Gastroesophageal sphincter (tissue), 3 donors: ENCODE measurements around the gene TP63.

Source experiments
- CTCF ChIP-seq, 4 experiments: fragments of 200-600 bp in 2 of 4; fragments of 450-650 bp in 2 of 4; sonication (generic) in 1 of 4; IDR thresholded peaks; one replicate each; pipeline ENCODE4 v1.5.1; 2017 to 2019; ENCODE audit warnings: antibody characterized with exemption in 4 of 4, mild to moderate bottlenecking in 2 of 4, moderate library complexity in 2 of 4
- EP300 ChIP-seq: sonication (generic); formaldehyde crosslinking; IDR thresholded peaks from one replicate; pipeline ENCODE4 v1.6.1; 2017; ENCODE audit warnings: antibody characterized with exemption, mild to moderate bottlenecking
- POLR2A ChIP-seq, 2 donors: fragments of 450-650 bp; IDR thresholded peaks; one replicate each; pipeline ENCODE4 v1.6.1; 2017; ENCODE audit warnings: antibody characterized with exemption in 2 of 2, mild to moderate bottlenecking in 2 of 2, moderate library complexity in 1 of 2
- POLR2AphosphoS5 ChIP-seq: sonication (generic); formaldehyde crosslinking; IDR thresholded peaks from one replicate; pipeline ENCODE4 v1.6.1; 2017; ENCODE audit warnings: antibody characterized with exemption

GRCh38 chr3:189636048-189636447 lies 4.9 kb downstream of the TP63 start:
- TF ChIP-seq CTCF (IDR thresholded peaks at IDR 0.05) (no peak), POLR2AphosphoS5 (no peak), EP300 (no peak), POLR2A (IDR thresholded peaks at IDR 0.05) (no peak)
